GM12865 (cell line): ENCODE data around the gene RASGRP4.
"Not testable (repeated sequence)": the region's sequence is repeated elsewhere in the genome, so short reads cannot be mapped to it uniquely, and the experiment has no call there.

Experiments
- DNase-seq: peaks from one replicate; pipeline ENCODE4 v3.0.0; 2010; ENCODE audit warnings: low read depth
- H3K4me3 ChIP-seq: 2 replicates; pipeline ENCODE4 v1.5.1; 2011; ENCODE audit warnings: mild to moderate bottlenecking, low read depth, low read length, control low read depth
- TF ChIP-seq, protein P1 (sequence below): IDR thresholded peaks from 2 replicates; pipeline ENCODE4 v1.5.1; 2011; ENCODE audit warnings: low read length, control low read depth, low read depth, inconsistent platforms; ENCODE audit not compliant: insufficient read depth; ENCODE audit errors: missing control alignments

Gene RASGRP4

GRCh38 chr19:38373907-38374331 is 52.1 kb downstream of the RASGRP4 start:
- DNase-seq = no peak
- H3K4me3 ChIP-seq = peak overlapping the region; percentile 61
- TF ChIP-seq, protein P1, sequence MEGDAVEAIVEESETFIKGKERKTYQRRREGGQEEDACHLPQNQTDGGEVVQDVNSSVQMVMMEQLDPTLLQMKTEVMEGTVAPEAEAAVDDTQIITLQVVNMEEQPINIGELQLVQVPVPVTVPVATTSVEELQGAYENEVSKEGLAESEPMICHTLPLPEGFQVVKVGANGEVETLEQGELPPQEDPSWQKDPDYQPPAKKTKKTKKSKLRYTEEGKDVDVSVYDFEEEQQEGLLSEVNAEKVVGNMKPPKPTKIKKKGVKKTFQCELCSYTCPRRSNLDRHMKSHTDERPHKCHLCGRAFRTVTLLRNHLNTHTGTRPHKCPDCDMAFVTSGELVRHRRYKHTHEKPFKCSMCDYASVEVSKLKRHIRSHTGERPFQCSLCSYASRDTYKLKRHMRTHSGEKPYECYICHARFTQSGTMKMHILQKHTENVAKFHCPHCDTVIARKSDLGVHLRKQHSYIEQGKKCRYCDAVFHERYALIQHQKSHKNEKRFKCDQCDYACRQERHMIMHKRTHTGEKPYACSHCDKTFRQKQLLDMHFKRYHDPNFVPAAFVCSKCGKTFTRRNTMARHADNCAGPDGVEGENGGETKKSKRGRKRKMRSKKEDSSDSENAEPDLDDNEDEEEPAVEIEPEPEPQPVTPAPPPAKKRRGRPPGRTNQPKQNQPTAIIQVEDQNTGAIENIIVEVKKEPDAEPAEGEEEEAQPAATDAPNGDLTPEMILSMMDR = no peak

DNA sequence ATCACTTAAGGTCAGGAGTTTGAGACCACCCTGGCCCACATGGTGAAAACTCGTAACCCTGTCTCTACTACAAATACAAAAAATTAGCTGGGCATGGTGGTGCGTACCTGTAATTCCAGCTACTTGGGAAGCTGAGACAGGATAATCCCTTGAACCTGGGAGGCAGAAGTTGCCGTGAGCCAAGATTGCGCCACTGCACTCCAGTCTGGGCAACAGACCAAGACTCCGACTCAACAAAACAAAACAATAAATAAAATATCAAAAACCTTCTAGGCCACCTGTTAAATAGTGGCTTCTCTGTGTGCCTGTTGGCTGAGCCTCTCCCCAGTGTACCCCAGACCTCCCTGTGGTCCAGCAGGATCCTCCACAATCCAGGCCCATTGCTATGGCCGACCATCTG is 54.9 kb downstream of the RASGRP4 start:
- H3K4me3 ChIP-seq = no peak overlapping the region
- DNase-seq = no peak
- TF ChIP-seq, protein P1 = no peak

DNA sequence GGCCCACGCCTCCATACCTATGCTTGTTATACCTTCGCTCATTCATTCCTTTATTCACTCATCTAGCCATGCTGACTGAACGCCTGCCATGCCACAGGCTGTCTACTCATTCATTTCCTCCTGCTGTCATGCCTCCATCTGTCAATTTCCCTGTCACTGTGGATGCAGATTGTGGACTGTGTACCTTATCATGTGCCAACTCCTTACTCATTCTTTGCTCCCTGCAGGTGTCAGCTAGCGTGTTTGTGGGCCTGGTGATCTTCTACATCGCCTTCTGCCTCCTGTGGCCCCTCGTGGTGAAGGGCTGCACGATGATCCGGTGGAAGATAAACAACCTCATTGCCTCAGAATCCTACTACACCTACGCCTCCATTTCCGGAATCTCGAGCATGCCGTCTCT is 55.7 kb downstream of the RASGRP4 start:
- H3K4me3 ChIP-seq = no peak overlapping the region
- TF ChIP-seq, protein P1 = no peak
- DNase-seq = no peak

DNA sequence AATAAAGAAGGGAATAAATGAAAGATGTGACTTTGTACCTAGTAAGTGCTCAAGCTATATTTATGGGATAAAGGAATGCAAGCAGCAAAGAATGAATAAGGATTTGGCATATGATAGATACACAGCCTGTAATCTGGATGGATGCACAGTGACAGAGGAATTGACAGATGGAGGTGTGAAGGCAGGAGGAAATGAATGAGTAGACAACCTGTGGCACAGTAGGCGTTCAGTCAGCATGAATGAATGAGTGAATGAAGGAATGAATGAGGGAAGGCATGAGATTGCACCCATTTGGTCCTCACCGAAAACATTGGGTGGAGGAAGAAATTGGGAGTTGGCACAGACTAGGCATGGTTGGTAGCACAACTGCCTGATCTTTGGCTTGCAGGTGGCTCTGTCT is 56.4 kb downstream of the RASGRP4 start:
- H3K4me3 ChIP-seq = no peak overlapping the region
- TF ChIP-seq, protein P1 = no peak
- no peak for DNase-seq

- no peak for DNase-seq
- TF ChIP-seq, protein P1 = no peak
- H3K4me3 ChIP-seq = no peak overlapping the region
Measured at GRCh38 chr19:38367041-38367440, 59.0 kb downstream of the RASGRP4 start.

GRCh38 chr19:38362946-38363688 is 62.9 kb downstream of the RASGRP4 start:
- peak overlapping the region; percentile 53 for H3K4me3 ChIP-seq
- DNase-seq = not testable (repeated sequence)

DNA sequence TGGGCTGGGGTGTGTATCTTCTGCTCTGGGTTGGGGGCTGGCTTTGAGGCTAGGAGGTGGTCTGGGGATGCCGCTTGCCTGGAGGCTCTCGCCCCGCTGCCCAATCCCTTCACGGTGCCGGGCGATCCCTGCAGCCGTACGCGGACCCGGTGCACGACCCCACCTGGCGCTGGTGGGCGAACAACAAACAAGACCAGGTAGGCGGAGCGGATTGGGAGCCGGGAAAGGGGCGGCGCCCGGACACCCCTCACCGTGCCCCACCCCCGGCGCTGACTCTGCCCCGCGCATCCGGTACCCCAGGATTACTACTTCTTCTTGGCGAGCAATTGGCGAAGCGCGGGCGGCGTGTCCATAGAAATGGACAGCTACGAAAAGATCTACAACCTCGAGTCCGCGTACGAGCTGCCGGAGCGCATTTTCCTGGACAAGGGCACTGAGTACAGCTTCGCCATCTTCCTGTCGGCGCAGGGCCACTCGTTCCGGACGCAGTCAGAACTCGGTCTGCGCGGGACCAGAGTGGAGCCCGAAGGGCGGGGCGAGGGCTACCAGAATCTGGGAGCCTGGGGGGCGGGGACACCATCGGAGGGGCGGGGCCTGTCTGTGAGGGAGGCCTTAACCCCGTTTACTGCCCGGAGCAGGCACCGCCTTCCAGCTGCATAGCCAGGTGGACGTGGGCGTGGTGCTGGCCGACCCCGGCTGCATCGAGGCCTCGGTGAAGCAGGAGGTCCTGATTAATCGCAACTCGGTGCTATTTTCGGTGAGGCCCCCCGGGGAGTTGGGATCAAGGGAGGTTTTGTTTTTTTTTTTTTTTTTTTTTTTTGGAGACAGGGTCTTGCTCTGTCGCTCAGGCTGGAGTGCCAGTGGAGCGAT is 63.7 kb downstream of the RASGRP4 start:
- DNase-seq = peak; percentile 80
- TF ChIP-seq, protein P1 = no peak
- peak overlapping the region; percentile 53 for H3K4me3 ChIP-seq
